ENCODE data around the gene TMTC1. TPM values are rescaled to one million over a fixed set of nuclear protein-coding genes. Genes with fewer than 3 reads are reported as not detected.

Gene TMTC1
- total and polyA plus RNA-seq, 2 of the 8 experiments (the other 6 are each of a cell fraction or from before 2014, with no cell fraction given) = 15.4 to 20.8 TPM

DNA sequence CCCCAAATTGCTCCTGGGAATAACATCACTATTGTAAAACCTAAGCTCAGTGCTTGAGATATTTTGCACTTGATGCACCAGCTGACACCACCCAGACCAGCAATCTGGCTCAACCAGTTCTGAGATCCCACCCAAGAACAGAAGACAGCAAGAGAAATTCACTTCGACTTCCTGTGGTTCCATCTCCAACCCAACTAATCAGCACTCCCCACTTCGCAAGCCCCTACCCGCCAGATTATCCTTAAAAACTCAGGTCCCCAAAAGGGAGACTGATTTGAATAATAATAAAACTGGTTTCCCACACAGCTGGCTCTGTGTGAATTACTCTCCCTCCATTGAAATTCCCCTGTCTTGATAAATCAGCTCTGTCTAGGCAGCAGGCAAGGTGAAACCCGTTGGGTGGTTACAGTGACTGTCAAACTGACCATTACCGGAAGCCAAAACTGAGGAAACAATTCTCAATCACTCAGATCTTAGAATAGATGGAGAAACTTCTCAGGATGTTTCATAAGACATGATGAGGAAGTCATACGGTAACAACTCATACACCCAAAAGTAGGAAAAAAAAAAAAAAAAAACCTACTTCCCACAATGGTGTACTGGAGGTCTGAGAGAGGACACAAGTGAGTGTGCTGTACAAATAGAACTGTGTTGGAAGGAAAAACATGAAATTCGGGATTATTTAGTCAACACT, 92.4 kb downstream of the TMTC1 start (continued):
- TF ChIP-seq KDM4A (IDR thresholded peaks at IDR 0.05; ENCODE audit: low read depth, low read length, severe bottlenecking) = no peak
- TF ChIP-seq JUN (IDR thresholded peaks at IDR 0.05; ENCODE audit: low read depth, low read length) = no peak
- TF ChIP-seq EZH2 (IDR thresholded peaks at IDR 0.05; ENCODE audit: low read depth, low read length, severe bottlenecking) = no peak
